Stomach (tissue), 9 donors: ENCODE data around the gene TMEM119. TPM values are rescaled to one million over a fixed set of nuclear protein-coding genes. Genes with fewer than 3 reads are reported as not detected.

ENCODE experiments used
- DNase-seq, 2 donors: peaks; one replicate each; pipeline versions ENCODE4 v3.0.0 to v3.0.0-alpha.2; 2013 to 2019
- H3K27ac ChIP-seq, 5 donors: fragments of 200-600 bp in 4 of 5; sonication (generic) in 4 of 5; one replicate each; pipeline ENCODE4 v1.5.1; 2013 to 2019; ENCODE audit warnings: mild to moderate bottlenecking in 1 of 5, moderate library complexity in 1 of 5
- H3K27me3 ChIP-seq, 3 donors: fragments of 200-600 bp; sonication (generic); one replicate each; pipeline ENCODE4 v1.5.1; 2017 to 2019; ENCODE audit warnings: mixed run types in 1 of 3
- H3K36me3 ChIP-seq, 4 donors: fragments of 200-600 bp; sonication (generic); 1 replicate in 3 of 4; 2 replicates in 1 of 4; pipeline ENCODE4 v1.5.1; 2016 to 2019
- H3K4me1 ChIP-seq, 4 donors: fragments of 200-600 bp; sonication (generic); one replicate each; pipeline ENCODE4 v1.5.1; 2016 to 2019
- H3K4me3 ChIP-seq, 4 donors: fragments of 200-600 bp; sonication (generic) in 3 of 4; one replicate each; pipeline ENCODE4 v1.5.1; 2016 to 2019; ENCODE audit warnings: mild to moderate bottlenecking in 1 of 4
- H3K9me3 ChIP-seq, 4 donors: fragments of 200-600 bp; sonication (generic); one replicate each; pipeline ENCODE4 v1.5.1; 2016 to 2019
- EP300 ChIP-seq: sonication (generic); formaldehyde crosslinking; IDR thresholded peaks from one replicate; pipeline ENCODE4 v1.6.1; 2017; ENCODE audit warnings: antibody characterized with exemption
- POLR2A ChIP-seq, 4 donors: fragments of 450-650 bp; IDR thresholded peaks; one replicate each; pipeline ENCODE4 v1.6.1; 2016; ENCODE audit warnings: antibody characterized with exemption in 4 of 4, control low read depth in 2 of 4, mild to moderate bottlenecking in 1 of 4, moderate library complexity in 1 of 4
- POLR2AphosphoS5 ChIP-seq, 3 donors: sonication (generic); formaldehyde crosslinking; IDR thresholded peaks; one replicate each; pipeline ENCODE4 v1.6.1; 2016; ENCODE audit warnings: antibody characterized with exemption in 3 of 3
- WGBS, 5 donors: extraction: QIAGEN DNeasy Blood & Tissue Kit in 3 of 5; methylation state at CpG; one replicate each; pipeline versions ENCODE4 v1.1.5 to v1.1.7; 2013 to 2018; 5-methylcytosine and 5-hydroxymethylcytosine counted together
- intact Hi-C: fragments of 100-400 bp; cut with DNase I; formaldehyde crosslinking; loops from one replicate; pipeline ENCODE4 v1.15.1; 2023; ENCODE audit warnings: low total_unique reads
- polyA plus RNA-seq, 3 donors: library from polyadenylated mRNA; stranded (reverse); fragments of 200-250 nt; gene quantifications; one replicate each; pipeline ENCODE4 v1.2.3, GENCODE V29; 2013
- total RNA-seq, 5 donors: library from RNA; depleted of rRNA; stranded (reverse); fragments of >200 nt; gene quantifications; one replicate each; pipeline versions ENCODE4 v1.1.0 to v1.2.3, GENCODE V29; 2014 to 2016
- TF ChIP-seq, protein P1 (sequence below), 7 experiments: fragments of 450-650 bp in 4 of 7; fragments of 200-600 bp in 3 of 7; sonication (generic) in 3 of 7; IDR thresholded peaks; one replicate each; pipeline ENCODE4 v1.5.1; 2016 to 2019; ENCODE audit warnings: antibody characterized with exemption in 7 of 7, control low read depth in 2 of 7, mild to moderate bottlenecking in 1 of 7
- donor health status: healthy with polysubstance abuse.
- donor health status: Bipolar disorder and iron deficiency.
- donor health status: healthy.

TMEM119 gene
- total and polyA plus RNA-seq, 8 donors: 0.45 to 17.1 (median 11.2) TPM; not detected in 1

DNA sequence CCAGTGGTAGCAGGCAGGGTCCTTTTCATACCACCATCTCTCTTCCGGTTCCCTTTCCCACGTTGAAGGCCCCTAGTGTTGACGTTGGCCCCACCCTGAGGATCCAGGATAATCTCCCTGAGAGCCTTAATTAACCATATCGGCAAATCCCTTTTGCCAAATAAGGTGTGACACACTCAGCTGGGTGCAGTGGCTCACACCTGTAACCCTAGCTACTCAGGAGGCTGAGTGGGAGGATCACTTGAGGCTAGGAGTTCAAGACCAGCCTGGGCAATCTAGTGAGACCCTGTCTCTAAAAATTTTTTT lies 2.8 kb upstream of the TMEM119 start:
- H3K27me3 ChIP-seq: peaks cover 0 to 5% (median 0%) of the 10 kb centered on the region in 3 donors
- no peaks in the 10 kb centered on the region for H3K9me3 ChIP-seq
- H3K4me1 ChIP-seq: peaks cover 0 to 3% (median 0%) of the 10 kb centered on the region in 4 donors
- no peak overlapping the region for H3K27ac ChIP-seq
- H3K4me3 ChIP-seq: no peak overlapping the region
- intact Hi-C loops: no loop called here
- 28 to 59% (median 36%) methylated on average over 4 of the region's 4 CpGs for WGBS, 5 donors
- no peaks in the 10 kb centered on the region for H3K36me3 ChIP-seq
- TF ChIP-seq POLR2AphosphoS5 (IDR thresholded peaks at IDR 0.05): no peak
- no peak for TF ChIP-seq EP300
- no peak for TF ChIP-seq POLR2A (IDR thresholded peaks at IDR 0.05)
- TF ChIP-seq, protein P1, sequence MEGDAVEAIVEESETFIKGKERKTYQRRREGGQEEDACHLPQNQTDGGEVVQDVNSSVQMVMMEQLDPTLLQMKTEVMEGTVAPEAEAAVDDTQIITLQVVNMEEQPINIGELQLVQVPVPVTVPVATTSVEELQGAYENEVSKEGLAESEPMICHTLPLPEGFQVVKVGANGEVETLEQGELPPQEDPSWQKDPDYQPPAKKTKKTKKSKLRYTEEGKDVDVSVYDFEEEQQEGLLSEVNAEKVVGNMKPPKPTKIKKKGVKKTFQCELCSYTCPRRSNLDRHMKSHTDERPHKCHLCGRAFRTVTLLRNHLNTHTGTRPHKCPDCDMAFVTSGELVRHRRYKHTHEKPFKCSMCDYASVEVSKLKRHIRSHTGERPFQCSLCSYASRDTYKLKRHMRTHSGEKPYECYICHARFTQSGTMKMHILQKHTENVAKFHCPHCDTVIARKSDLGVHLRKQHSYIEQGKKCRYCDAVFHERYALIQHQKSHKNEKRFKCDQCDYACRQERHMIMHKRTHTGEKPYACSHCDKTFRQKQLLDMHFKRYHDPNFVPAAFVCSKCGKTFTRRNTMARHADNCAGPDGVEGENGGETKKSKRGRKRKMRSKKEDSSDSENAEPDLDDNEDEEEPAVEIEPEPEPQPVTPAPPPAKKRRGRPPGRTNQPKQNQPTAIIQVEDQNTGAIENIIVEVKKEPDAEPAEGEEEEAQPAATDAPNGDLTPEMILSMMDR (IDR thresholded peaks at IDR 0.05): no peak
- DNase-seq: no peak

DNA sequence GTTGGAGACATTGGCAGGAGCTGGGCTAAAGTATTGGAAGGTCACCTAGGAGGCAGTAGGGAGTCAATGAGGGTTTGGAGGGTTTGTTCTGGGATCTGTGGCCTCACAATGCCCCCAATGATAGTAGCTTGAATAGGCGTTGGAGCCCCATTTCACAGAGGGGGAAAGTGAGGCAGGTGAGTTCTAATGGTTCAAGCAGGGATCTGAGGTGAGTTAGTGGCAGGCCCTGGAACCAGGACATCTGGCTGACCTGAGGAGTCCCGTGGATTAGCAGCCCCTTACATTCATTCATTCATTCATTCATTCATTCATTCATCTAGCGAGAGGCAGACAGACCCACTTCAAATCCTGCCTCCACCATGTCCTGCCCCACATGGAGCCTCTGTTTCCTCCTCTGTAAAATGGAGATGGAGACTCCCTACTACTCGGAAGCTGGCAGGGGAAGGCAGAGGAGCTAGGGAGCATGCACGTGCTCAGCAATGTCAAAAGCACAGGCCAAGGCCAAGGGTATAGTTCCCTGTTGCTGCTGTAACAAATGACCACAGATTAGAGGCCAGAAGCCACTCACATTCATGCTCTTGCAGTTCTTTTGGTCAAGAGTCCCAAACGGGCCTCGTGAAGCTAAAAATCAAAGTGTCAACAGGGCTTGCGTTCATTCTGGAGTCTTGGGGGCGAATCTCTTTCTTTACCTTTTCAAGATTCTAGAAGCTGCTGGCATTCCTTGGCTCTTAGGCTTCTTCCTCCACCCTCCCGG lies 2.2 kb upstream of the TMEM119 start:
- Histone ChIP-seq H3K36me3 (no peaks in the 10 kb centered on the region), H3K27ac (no peak overlapping the region), H3K27me3 (peaks cover 0 to 5% (median 0%) of the 10 kb centered on the region in 3 donors), H3K4me3 (no peak overlapping the region), H3K9me3 (no peaks in the 10 kb centered on the region), H3K4me1 (peaks cover 0 to 3% (median 0%) of the 10 kb centered on the region in 4 donors)
- no peak for TF ChIP-seq POLR2A (IDR thresholded peaks at IDR 0.05)
- no peak for DNase-seq
- intact Hi-C loops: no loop called here
- WGBS, 5 donors: 68 to 76% (median 72%) methylated on average over 10 of the region's 10 CpGs

DNA sequence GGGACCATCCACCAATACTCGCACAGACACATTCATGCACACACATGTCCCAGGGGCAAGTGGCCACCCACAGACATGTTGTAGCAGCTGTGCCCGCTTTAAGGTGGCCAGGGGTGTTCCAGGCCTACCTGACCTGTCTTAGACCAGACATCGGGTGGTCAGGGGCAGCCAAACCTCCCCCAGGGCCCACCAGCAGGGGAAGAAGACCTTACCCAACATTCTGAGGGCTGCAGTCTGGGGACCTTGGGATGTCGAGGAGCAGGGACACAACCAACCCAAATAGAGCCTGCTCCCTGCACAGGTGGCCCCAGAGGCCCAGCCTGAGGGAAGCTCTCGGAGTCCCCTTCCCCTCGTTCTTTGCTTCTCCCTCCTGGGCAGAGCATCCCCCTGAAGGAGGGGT lies 1.7 kb upstream of the TMEM119 start:
- no peak for TF ChIP-seq POLR2A (IDR thresholded peaks at IDR 0.05)
- TF ChIP-seq POLR2AphosphoS5 (IDR thresholded peaks at IDR 0.05): no peak
- no peak for TF ChIP-seq EP300
- TF ChIP-seq, protein P1 (IDR thresholded peaks at IDR 0.05): no peak
- 64 to 77% (median 69%) methylated on average over 3 to 6 of the region's 6 CpGs for WGBS, 5 donors

DNA sequence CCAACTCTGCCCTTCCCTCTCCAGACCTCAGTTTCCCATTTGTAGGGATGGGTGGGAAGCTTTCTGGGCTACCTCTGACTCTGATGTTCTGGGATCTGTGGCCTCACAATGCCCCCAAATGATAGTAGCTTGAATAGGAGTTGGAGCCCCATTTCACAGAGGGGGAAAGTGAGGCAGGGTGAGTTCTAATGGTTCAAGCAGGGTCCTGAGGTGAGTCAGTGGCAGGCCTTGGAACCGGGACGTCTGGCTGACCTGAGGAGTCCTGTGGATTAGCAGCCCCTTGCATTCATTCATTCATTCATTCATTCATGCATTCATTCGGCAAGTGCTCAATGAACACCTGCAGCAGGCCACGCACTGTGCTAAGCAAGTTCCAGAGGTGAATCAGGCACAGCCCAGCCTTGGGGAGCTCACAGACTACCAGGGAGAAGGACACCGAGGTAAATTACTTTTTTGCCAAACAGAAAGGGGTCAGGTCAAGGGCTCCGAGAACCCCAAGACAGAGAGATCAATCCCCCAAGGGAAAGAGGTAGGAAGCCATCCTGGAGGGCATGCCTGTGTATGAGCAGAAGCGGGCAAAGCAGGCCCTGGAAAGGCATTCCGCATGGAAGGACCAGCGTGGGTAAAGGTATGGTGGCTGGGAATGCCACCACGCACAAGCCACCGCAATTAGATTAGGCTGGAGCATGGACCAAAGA lies 818 bp upstream of the TMEM119 start:
- DNase-seq: no peak
- peaks cover 0 to 5% (median 0%) of the 10 kb centered on the region in 3 donors for H3K27me3 ChIP-seq
- 81 to 88% (median 86%) methylated on average over 11 of the region's 11 CpGs for WGBS, 5 donors

More for the DNA sequence above, 1.7 kb upstream of the TMEM119 start:
- H3K27me3 ChIP-seq: peaks cover 0 to 5% (median 0%) of the 10 kb centered on the region in 3 donors
- intact Hi-C loops: no loop called here
- no peaks in the 10 kb centered on the region for H3K36me3 ChIP-seq
- no peaks in the 10 kb centered on the region for H3K9me3 ChIP-seq
- DNase-seq: no peak
- H3K27ac ChIP-seq: no peak overlapping the region
- H3K4me3 ChIP-seq: no peak overlapping the region
- peaks cover 0 to 2% (median 0%) of the 10 kb centered on the region in 4 donors for H3K4me1 ChIP-seq

More for the DNA sequence above, 818 bp upstream of the TMEM119 start:
- no peak for TF ChIP-seq EP300
- TF ChIP-seq, protein P1 (IDR thresholded peaks at IDR 0.05): no peak
- TF ChIP-seq POLR2AphosphoS5 (IDR thresholded peaks at IDR 0.05): no peak
- TF ChIP-seq POLR2A (IDR thresholded peaks at IDR 0.05): no peak
- intact Hi-C loops: no loop called here
- Histone ChIP-seq H3K27ac (peak overlapping the region; percentile 31 to 65 (median 53)), H3K9me3 (no peaks in the 10 kb centered on the region), H3K4me3 (no peak overlapping the region), H3K4me1 (no peaks in the 10 kb centered on the region), H3K36me3 (no peaks in the 10 kb centered on the region)
